ES-I3 (cell line): ENCODE data around the gene NDUFS7.

Experiments used
- H3K36me3 ChIP-seq: 2 replicates; pipeline ENCODE4 v1.6.1; 2013; ENCODE audit warnings: mild to moderate bottlenecking, low read length, control low read depth, moderate library complexity; ENCODE audit not compliant: insufficient read depth
- H3K4me1 ChIP-seq: 2 replicates; pipeline ENCODE4 v1.6.1; 2013; ENCODE audit warnings: mild to moderate bottlenecking, control low read depth, low read length; ENCODE audit not compliant: insufficient read depth
- H3K9ac ChIP-seq: 2 replicates; pipeline ENCODE4 v1.6.1; 2013; ENCODE audit warnings: low read depth, mild to moderate bottlenecking, low read length, moderate library complexity
- H3K9me3 ChIP-seq: 2 replicates; pipeline ENCODE4 v1.6.1; 2013; ENCODE audit warnings: mild to moderate bottlenecking, low read length, moderate library complexity; ENCODE audit not compliant: control insufficient read depth, insufficient read depth

NDUFS7 gene

DNA sequence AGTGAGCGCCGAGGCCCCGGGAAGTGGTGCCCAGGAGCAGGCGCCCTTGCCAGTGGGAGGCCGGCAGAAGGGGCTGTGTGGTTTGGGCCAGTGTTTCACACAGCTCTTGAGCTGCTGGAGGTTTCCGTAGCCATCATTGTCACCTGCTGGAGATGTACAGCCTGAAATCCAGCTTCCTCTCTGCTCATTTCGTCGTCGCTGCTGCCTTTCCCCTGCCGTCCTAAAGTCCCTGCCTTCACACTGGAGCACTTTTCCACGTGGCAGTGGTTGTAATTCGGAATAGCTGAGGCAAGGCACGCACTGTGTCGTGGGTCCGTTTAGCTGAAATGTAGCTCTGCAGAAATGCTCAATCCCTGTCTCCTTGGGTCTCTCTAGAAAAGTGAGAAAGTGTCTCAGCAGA lies 36.9 kb downstream of the NDUFS7 start:
- Histone ChIP-seq H3K9ac (no peak overlapping the region), H3K4me1 (peaks cover 9% of the 10 kb centered on the region), H3K36me3 (peaks cover 14% of the 10 kb centered on the region), H3K9me3 (no peaks in the 10 kb centered on the region)

- Histone ChIP-seq H3K36me3 (peaks cover 21% of the 10 kb centered on the region), H3K9ac (no peak overlapping the region), H3K9me3 (no peaks in the 10 kb centered on the region), H3K4me1 (peaks cover 1% of the 10 kb centered on the region)
Observed at GRCh38 chr19:1421218-1421957, 37.7 kb downstream of the NDUFS7 start.

DNA sequence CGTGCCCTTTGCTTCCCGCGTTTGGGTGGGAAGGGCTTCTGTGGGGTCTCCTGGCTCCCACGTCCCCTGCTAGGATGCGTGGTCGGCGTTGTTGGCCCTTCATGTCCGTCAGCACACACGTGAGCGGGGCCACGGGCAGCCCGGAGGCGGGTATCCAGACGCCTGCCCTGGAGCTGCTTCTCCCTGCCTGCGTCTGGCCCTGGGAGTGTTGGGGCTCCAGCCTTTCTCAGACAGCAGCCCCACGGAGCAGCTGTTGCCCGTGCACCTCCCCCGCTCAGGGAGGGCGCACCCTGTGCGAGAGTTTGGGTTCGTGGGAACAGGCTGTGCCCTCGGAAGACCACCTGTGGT lies 38.2 kb downstream of the NDUFS7 start:
- Histone ChIP-seq H3K36me3 (peaks cover 26% of the 10 kb centered on the region), H3K9me3 (no peaks in the 10 kb centered on the region), H3K4me1 (no peaks in the 10 kb centered on the region), H3K9ac (no peak overlapping the region)

- Histone ChIP-seq H3K4me1 (no peaks in the 10 kb centered on the region), H3K9me3 (no peaks in the 10 kb centered on the region), H3K9ac (no peak overlapping the region), H3K36me3 (peaks cover 26% of the 10 kb centered on the region)
Observed at GRCh38 chr19:1422360-1422759, 38.7 kb downstream of the NDUFS7 start.

DNA sequence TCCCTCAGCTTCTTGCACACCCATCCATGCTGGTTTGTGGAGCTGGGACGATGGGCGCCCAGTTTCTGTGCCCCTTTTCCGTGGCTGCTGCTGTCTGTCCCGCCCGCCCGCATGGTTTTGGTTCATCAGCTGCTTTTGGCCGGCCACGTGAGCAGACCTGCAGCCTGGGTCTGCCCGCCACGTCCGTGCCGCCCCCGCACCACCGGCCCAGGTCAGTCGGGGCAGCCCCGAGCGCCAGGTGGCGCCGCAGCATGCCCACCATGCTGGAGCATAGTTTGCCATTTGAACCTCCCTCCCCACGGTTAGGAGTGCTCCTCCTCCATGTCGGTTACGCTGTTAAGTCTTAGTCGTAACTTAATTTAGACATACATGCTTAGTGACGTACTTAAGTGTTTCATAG lies 39.2 kb downstream of the NDUFS7 start:
- Histone ChIP-seq H3K4me1 (no peaks in the 10 kb centered on the region), H3K9ac (no peak overlapping the region), H3K36me3 (peaks cover 26% of the 10 kb centered on the region), H3K9me3 (no peaks in the 10 kb centered on the region)

DNA sequence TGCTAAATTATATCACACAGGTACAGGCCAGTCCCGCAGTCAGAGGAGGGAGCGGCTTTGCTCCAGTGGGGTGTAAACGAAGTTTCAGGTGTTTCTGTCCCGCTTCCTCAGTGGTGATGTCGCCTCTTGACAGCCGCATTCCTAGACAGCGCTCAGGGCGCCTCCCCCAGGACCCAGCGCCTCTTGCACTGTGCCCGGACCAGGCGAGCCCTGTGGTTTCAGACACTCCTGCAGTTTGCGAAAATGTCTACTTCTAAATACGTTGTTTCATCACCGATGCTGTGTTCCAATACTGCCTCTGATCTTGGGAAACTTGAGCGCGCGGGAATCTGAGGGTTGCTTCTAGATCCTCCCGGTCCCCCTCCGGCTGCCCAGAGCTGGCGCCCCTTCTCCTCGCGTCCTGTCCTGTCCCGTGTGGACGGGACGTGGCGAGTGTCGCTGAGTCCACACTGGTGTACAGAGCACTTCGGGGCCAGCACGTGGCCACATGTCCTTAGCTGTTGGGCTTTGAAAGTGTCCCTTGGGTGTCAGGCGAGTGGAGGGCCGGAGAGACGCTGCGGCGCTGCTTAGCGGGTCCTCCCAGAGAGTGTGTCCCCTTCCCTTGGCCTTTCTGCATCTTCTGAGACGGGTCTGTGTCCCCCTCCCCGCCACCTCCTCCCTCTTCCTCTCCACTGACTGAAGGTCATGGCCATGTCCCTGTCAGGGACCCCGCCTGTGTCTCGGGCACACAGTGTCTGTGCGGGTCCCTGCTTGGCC lies 39.9 kb downstream of the NDUFS7 start:
- H3K36me3 ChIP-seq = peaks cover 26% of the 10 kb centered on the region
- H3K9me3 ChIP-seq = no peaks in the 10 kb centered on the region
- H3K4me1 ChIP-seq = no peaks in the 10 kb centered on the region
- H3K9ac ChIP-seq = no peak overlapping the region

GRCh38 chr19:1424192-1424955 lies 40.7 kb downstream of the NDUFS7 start:
- H3K4me1 ChIP-seq = no peaks in the 10 kb centered on the region
- peaks cover 24% of the 10 kb centered on the region for H3K36me3 ChIP-seq
- H3K9me3 ChIP-seq = no peaks in the 10 kb centered on the region
- H3K9ac ChIP-seq = no peak overlapping the region

DNA sequence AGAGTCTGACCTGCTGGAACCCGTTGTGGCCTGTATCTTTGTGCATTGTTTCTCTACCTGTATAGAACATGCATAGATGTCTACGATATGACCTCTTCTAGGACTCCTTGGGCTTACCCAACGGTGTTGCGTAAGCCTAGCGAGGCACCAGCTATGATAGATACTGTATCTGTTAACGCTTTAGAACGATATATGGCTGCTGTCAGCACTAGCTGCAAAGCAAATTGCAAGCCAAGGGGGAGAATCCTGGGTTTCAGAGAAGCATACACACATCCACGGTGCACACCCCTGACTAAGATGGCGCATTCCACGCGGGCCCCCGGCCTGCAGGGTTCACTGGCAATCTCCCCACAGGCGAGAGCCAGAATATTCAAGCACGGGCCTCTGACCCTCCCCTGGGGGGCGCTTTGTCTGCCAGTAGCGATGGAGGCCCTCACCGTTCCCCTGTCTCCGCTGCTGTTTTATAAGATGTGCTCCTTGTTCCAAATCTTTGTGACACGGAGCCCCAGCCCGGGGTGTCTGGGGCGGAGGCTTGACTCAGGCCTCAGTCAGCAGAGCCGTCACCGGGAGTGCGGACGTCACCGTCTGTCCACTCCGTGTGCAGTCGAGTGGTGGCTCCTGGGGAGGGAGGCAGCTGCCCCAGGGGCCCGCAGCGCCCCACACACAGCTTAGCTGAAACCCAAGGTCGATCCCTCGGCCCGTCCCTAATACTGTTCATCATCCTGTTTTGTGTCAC lies 41.6 kb downstream of the NDUFS7 start:
- H3K9ac ChIP-seq = no peak overlapping the region
- no peaks in the 10 kb centered on the region for H3K4me1 ChIP-seq
- no peaks in the 10 kb centered on the region for H3K9me3 ChIP-seq
- peaks cover 24% of the 10 kb centered on the region for H3K36me3 ChIP-seq

DNA sequence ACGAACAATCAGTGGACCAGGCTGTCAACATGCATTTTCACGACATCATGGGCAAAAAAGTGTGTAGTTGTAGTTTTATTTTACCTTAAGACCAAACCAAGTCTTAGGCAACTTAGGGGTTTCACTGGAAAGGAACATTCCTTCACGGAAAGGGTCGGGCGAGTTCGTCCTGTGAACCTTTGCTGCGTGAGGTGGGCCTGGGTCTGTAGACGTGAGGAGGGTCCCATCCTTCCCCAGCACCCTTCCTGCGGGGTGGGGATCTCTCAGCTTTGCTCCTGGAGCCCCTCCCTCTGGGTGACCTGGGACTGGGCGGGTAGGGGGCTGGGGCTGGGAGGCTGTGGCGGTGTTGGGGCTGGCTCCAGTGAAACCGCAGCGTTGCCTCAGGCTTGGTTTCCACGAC lies 42.2 kb downstream of the NDUFS7 start:
- Histone ChIP-seq H3K9ac (no peak overlapping the region), H3K9me3 (no peaks in the 10 kb centered on the region), H3K36me3 (peaks cover 24% of the 10 kb centered on the region), H3K4me1 (no peaks in the 10 kb centered on the region)

- no peaks in the 10 kb centered on the region for H3K4me1 ChIP-seq
- H3K9me3 ChIP-seq = no peaks in the 10 kb centered on the region
- H3K36me3 ChIP-seq = peaks cover 28% of the 10 kb centered on the region
- no peak overlapping the region for H3K9ac ChIP-seq
Observed at GRCh38 chr19:1426736-1427135, 43.0 kb downstream of the NDUFS7 start.

DNA sequence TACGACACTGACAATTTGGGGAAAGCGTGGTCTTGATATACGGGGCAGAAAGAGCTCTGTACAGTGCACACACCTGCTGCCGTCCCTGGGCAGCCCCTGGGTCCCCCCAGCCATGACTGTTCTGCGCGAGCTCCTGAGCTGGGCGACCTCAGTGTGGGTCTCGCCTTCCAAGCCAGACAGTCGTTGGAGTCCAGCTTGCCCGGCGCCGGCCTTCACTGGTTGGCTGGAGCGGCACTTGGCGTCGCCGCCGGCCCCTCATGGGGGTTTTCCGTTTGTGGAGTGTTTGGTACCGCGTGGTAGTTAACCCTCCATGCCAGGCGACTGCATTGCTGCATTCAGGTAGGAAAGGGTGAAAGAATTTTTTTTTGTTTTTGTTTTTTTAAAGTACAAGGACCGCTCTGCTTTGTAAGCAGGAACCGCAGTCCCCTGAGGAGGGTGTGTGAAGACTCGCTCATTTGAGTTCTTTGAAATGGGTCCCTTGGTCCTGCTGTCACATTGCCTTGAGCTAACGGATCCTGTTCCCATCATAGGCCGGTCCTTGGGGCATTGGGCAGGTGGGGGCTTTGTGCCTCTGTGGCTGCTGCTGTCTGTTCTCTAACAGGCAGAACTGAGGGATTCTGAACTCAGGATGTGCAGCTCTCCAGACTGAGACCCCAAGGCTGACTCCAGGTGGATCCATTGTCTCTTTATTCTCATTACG lies 43.7 kb downstream of the NDUFS7 start:
- H3K4me1 ChIP-seq = no peaks in the 10 kb centered on the region
- H3K9ac ChIP-seq = no peak overlapping the region
- peaks cover 29% of the 10 kb centered on the region for H3K36me3 ChIP-seq
- no peaks in the 10 kb centered on the region for H3K9me3 ChIP-seq

GRCh38 chr19:1428738-1429391 lies 45.2 kb downstream of the NDUFS7 start:
- Histone ChIP-seq H3K4me1 (no peaks in the 10 kb centered on the region), H3K9ac (no peak overlapping the region), H3K36me3 (peaks cover 23% of the 10 kb centered on the region), H3K9me3 (no peaks in the 10 kb centered on the region)

DNA sequence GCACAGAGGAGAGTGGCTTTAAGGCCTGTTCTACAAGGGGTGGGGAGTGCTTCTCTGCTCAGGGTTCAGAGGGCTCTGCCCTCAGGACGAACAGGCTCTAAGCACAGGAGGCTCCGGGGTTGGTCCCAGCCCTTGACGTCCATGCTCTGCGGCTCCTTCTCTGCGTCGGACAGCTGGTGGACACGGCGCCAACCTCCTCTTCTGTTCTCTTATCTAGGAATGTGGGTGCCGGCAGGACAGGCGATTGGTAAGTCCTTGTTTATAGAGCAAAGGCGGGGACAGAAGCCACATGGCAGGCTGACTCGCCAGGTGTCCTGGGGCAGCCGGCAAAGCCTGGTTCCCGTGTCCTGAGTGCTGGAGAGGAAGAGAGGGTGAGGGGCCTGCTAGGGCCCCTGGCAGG lies 46.0 kb downstream of the NDUFS7 start:
- Histone ChIP-seq H3K9me3 (no peaks in the 10 kb centered on the region), H3K9ac (no peak overlapping the region), H3K4me1 (no peaks in the 10 kb centered on the region), H3K36me3 (peaks cover 26% of the 10 kb centered on the region)
